ENCODE data around the gene SLC1A2. TPM values are rescaled to one million over a fixed set of nuclear protein-coding genes. Genes with fewer than 3 reads are reported as not detected.
A peak's percentile ranks its signal among the peaks of the same experiment; 100 is the strongest.

Gene SLC1A2
- total and polyA plus RNA-seq, 3 donors from 2014 or later, result 0.74 to 7.5 (median 1.1) TPM

GRCh38 chr11:35274909-35275785 lies 144.2 kb downstream of the SLC1A2 start:
- intact Hi-C loops (cut with DNase I; ENCODE audit: low total_unique reads), result no loop called here
- H3K9me3 ChIP-seq, result no peaks in the 10 kb centered on the region
- H3K36me3 ChIP-seq (ENCODE audit: low read depth, missing control alignments), result no peaks in the 10 kb centered on the region
- H3K4me1 ChIP-seq, result no peaks in the 10 kb centered on the region
- WGBS, 2 donors, result 60 to 71% methylated on average over 6 of the region's 6 CpGs
- H3K4me3 ChIP-seq, result no peak overlapping the region
- no peaks in the 10 kb centered on the region for H3K27me3 ChIP-seq
- no peak overlapping the region for H3K27ac ChIP-seq
- TF ChIP-seq, protein P1, sequence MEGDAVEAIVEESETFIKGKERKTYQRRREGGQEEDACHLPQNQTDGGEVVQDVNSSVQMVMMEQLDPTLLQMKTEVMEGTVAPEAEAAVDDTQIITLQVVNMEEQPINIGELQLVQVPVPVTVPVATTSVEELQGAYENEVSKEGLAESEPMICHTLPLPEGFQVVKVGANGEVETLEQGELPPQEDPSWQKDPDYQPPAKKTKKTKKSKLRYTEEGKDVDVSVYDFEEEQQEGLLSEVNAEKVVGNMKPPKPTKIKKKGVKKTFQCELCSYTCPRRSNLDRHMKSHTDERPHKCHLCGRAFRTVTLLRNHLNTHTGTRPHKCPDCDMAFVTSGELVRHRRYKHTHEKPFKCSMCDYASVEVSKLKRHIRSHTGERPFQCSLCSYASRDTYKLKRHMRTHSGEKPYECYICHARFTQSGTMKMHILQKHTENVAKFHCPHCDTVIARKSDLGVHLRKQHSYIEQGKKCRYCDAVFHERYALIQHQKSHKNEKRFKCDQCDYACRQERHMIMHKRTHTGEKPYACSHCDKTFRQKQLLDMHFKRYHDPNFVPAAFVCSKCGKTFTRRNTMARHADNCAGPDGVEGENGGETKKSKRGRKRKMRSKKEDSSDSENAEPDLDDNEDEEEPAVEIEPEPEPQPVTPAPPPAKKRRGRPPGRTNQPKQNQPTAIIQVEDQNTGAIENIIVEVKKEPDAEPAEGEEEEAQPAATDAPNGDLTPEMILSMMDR (IDR thresholded peaks at IDR 0.05), result no peak
- TF ChIP-seq POLR2A (IDR thresholded peaks at IDR 0.05), result no peak
- peak; percentile 49 for DNase-seq

- 90 to 94% methylated on average over 5 of the region's 5 CpGs for WGBS, 2 donors
- Histone ChIP-seq H3K4me1 (no peaks in the 10 kb centered on the region), H3K4me3 (no peak overlapping the region), H3K36me3 (ENCODE audit: low read depth, missing control alignments) (no peaks in the 10 kb centered on the region), H3K27me3 (no peaks in the 10 kb centered on the region), H3K27ac (no peak overlapping the region), H3K9me3 (no peaks in the 10 kb centered on the region)
- intact Hi-C loops (cut with DNase I; ENCODE audit: low total_unique reads), result no loop called here
- no peak for DNase-seq
- TF ChIP-seq POLR2A (IDR thresholded peaks at IDR 0.05), result no peak
- TF ChIP-seq, protein P1 (IDR thresholded peaks at IDR 0.05), result no peak
These were observed 146.9 kb downstream of the SLC1A2 start for GRCh38 chr11:35272391-35272902.

- intact Hi-C loops (cut with DNase I; ENCODE audit: low total_unique reads), result no loop called here
- WGBS, 2 donors, result 89 to 90% methylated on average over 3 of the region's 3 CpGs
These were observed 148.3 kb downstream of the SLC1A2 start for GRCh38 chr11:35271031-35271430.

GRCh38 chr11:35270342-35270741 lies 149.0 kb downstream of the SLC1A2 start:
- no peaks in the 10 kb centered on the region for H3K4me1 ChIP-seq
- TF ChIP-seq POLR2A (IDR thresholded peaks at IDR 0.05), result no peak
- TF ChIP-seq, protein P1 (IDR thresholded peaks at IDR 0.05), result no peak
- no peaks in the 10 kb centered on the region for H3K27me3 ChIP-seq
- H3K4me3 ChIP-seq, result no peak overlapping the region
- H3K27ac ChIP-seq, result no peak overlapping the region
- no peaks in the 10 kb centered on the region for H3K36me3 ChIP-seq (ENCODE audit: low read depth, missing control alignments)
- DNase-seq, result no peak
- 33 to 38% methylated on average over 1 of the region's 1 CpG for WGBS, 2 donors
- no peaks in the 10 kb centered on the region for H3K9me3 ChIP-seq
- intact Hi-C loops (cut with DNase I; ENCODE audit: low total_unique reads), result no loop called here

More at GRCh38 chr11:35271031-35271430, 148.3 kb downstream of the SLC1A2 start:
- no peak overlapping the region for H3K4me3 ChIP-seq
- no peak overlapping the region for H3K27ac ChIP-seq
- no peaks in the 10 kb centered on the region for H3K9me3 ChIP-seq
- TF ChIP-seq, protein P1 (IDR thresholded peaks at IDR 0.05), result no peak
- no peak for TF ChIP-seq POLR2A (IDR thresholded peaks at IDR 0.05)
- H3K27me3 ChIP-seq, result no peaks in the 10 kb centered on the region
- no peaks in the 10 kb centered on the region for H3K4me1 ChIP-seq
- no peaks in the 10 kb centered on the region for H3K36me3 ChIP-seq (ENCODE audit: low read depth, missing control alignments)
- no peak for DNase-seq
